G401.6 (cell line): ENCODE data around the gene PIWIL4.
"Not testable (repeated sequence)": the region's sequence is repeated elsewhere in the genome, so short reads cannot be mapped to it uniquely, and the experiment has no call there.

Experiments
- FAIRE-seq: peaks from 2 replicates; lab custom pipeline; 2012; peaks lifted over from hg19 to GRCh38; lab: Jason Lieb, UNC

PIWIL4 gene

GRCh38 chr11:94585399-94585798 is 18.2 kb downstream of the PIWIL4 start:
- no peak for FAIRE-seq

GRCh38 chr11:94586546-94586945 is 19.4 kb downstream of the PIWIL4 start:
- no peak for FAIRE-seq

- FAIRE-seq = no peak
Observed at GRCh38 chr11:94586978-94587377, 19.8 kb downstream of the PIWIL4 start.

- FAIRE-seq = no peak
Observed at GRCh38 chr11:94588366-94588942, 21.3 kb downstream of the PIWIL4 start.

- no peak for FAIRE-seq
Observed at GRCh38 chr11:94590352-94591041, 23.3 kb downstream of the PIWIL4 start.

- no peak for FAIRE-seq
Observed at GRCh38 chr11:94593030-94593429, 25.9 kb downstream of the PIWIL4 start.

GRCh38 chr11:94595076-94595475 is 27.9 kb downstream of the PIWIL4 start:
- no peak for FAIRE-seq

- no peak for FAIRE-seq
Observed at GRCh38 chr11:94597896-94598295, 30.7 kb downstream of the PIWIL4 start.

GRCh38 chr11:94599510-94599909 is 32.3 kb downstream of the PIWIL4 start:
- no peak for FAIRE-seq

- FAIRE-seq = no peak
Observed at GRCh38 chr11:94602430-94603372, 35.5 kb downstream of the PIWIL4 start.

GRCh38 chr11:94603587-94603986 is 36.4 kb downstream of the PIWIL4 start:
- peak; percentile 27 for FAIRE-seq

GRCh38 chr11:94604482-94604881 is 37.3 kb downstream of the PIWIL4 start:
- FAIRE-seq = no peak

GRCh38 chr11:94613120-94613519 is 46.0 kb downstream of the PIWIL4 start:
- FAIRE-seq = no peak

- FAIRE-seq = peak; percentile 66
Observed at GRCh38 chr11:94623120-94623735, 56.1 kb downstream of the PIWIL4 start.

- not testable (repeated sequence) for FAIRE-seq
Observed at GRCh38 chr11:94625422-94625821, 58.3 kb downstream of the PIWIL4 start.

GRCh38 chr11:94627003-94627560 is 59.9 kb downstream of the PIWIL4 start:
- not testable (repeated sequence) for FAIRE-seq

- FAIRE-seq = no peak
Observed at GRCh38 chr11:94629741-94630140, 62.6 kb downstream of the PIWIL4 start.

- no peak for FAIRE-seq
Observed at GRCh38 chr11:94630221-94630620, 63.1 kb downstream of the PIWIL4 start.

GRCh38 chr11:94632356-94632755 is 65.2 kb downstream of the PIWIL4 start:
- peak; percentile 61 for FAIRE-seq

- FAIRE-seq = no peak
Observed at GRCh38 chr11:94635072-94635471, 67.9 kb downstream of the PIWIL4 start.

- no peak for FAIRE-seq
Observed at GRCh38 chr11:94636388-94636949, 69.3 kb downstream of the PIWIL4 start.
